ENCODE data around the gene MATR3.

DNA sequence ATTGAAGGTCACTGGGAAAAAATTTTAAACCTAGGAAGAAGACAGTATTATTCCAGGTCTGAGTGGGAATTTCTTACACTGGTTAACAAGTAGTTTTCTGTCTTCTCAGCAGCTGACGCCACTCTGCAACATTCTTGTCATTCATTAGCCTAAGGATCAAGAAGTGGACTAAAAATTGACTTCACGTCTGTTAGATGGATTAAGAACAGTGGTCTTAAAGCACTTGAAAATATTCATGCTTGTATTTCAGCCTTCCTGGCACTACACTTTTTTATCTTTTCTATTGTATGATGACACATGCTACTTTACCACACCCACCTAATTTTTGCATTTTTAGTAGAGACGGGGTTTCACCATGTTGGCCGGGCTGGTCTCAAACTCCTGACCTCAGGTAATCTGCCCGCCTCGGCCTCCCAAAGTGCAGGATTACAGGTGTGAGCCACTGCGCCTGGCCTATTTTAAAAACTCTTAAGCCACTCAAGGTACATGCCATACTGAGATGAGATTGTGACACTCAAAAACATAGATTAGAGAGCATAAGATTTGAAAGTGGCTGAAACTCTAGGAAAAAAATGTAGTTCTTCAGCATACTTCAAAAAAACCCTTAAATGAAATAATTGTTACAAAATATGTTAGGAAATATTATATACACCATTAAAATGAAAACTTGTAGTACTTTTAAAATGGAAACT is 8.4 kb downstream of the MATR3 start:
- TF ChIP-seq, protein P1, sequence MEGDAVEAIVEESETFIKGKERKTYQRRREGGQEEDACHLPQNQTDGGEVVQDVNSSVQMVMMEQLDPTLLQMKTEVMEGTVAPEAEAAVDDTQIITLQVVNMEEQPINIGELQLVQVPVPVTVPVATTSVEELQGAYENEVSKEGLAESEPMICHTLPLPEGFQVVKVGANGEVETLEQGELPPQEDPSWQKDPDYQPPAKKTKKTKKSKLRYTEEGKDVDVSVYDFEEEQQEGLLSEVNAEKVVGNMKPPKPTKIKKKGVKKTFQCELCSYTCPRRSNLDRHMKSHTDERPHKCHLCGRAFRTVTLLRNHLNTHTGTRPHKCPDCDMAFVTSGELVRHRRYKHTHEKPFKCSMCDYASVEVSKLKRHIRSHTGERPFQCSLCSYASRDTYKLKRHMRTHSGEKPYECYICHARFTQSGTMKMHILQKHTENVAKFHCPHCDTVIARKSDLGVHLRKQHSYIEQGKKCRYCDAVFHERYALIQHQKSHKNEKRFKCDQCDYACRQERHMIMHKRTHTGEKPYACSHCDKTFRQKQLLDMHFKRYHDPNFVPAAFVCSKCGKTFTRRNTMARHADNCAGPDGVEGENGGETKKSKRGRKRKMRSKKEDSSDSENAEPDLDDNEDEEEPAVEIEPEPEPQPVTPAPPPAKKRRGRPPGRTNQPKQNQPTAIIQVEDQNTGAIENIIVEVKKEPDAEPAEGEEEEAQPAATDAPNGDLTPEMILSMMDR (IDR thresholded peaks at IDR 0.05), result no peak
- no peak for TF ChIP-seq POLR2A (IDR thresholded peaks at IDR 0.05)
- no peak for TF ChIP-seq POLR2AphosphoS5 (IDR thresholded peaks at IDR 0.05)
- no peak for TF ChIP-seq EP300 (IDR thresholded peaks at IDR 0.05)
